HepG2 (cell line): Measurements from ENCODE around the gene CES3. TPM values are rescaled to one million over a fixed set of nuclear protein-coding genes. Genes with fewer than 3 reads are reported as not detected.

Experiments
- CAMTA2 ChIP-seq: sonication (generic); formaldehyde crosslinking; IDR thresholded peaks from 2 replicates; pipeline ENCODE4 v1.4.0; 2020; ENCODE audit warnings: mild to moderate bottlenecking, missing genetic modification reagents, borderline replicate concordance
- ELF1 ChIP-seq: sonication (generic); formaldehyde crosslinking; IDR thresholded peaks from 2 replicates; pipeline ENCODE4 v1.4.0; 2020; ENCODE audit warnings: missing genetic modification reagents
- GLI4 ChIP-seq: sonication (generic); formaldehyde crosslinking; IDR thresholded peaks from 2 replicates; pipeline ENCODE4 v1.5.1; 2020; ENCODE audit warnings: missing genetic modification reagents, mild to moderate bottlenecking, moderate library complexity, borderline replicate concordance
- IRF1 ChIP-seq: sonication (generic); formaldehyde crosslinking; IDR thresholded peaks from 2 replicates; pipeline ENCODE4 v1.4.0; 2020; ENCODE audit warnings: low read depth, mild to moderate bottlenecking, missing genetic modification reagents
- NR2C2 ChIP-seq: sonication (generic); formaldehyde crosslinking; IDR thresholded peaks from 2 replicates; pipeline ENCODE4 v1.4.0; 2020; ENCODE audit warnings: missing genetic modification reagents, mild to moderate bottlenecking, moderate library complexity, borderline replicate concordance
- PAX8 ChIP-seq: sonication (generic); formaldehyde crosslinking; IDR thresholded peaks from 2 replicates; pipeline ENCODE4 v1.8.0; 2022; ENCODE audit warnings: mild to moderate bottlenecking, missing genetic modification reagents, borderline replicate concordance
- TARDBP ChIP-seq: sonication (generic); formaldehyde crosslinking; IDR thresholded peaks from 2 replicates; pipeline ENCODE4 v1.8.0; 2022; ENCODE audit warnings: mild to moderate bottlenecking, missing genetic modification reagents
- U2AF1 ChIP-seq: fragments of 200-400 bp; formaldehyde crosslinking; optimal IDR thresholded peaks from 2 replicates; pipeline ENCODE3; 2017; ENCODE audit warnings: mild to moderate bottlenecking, low read depth, low read length
- ZBTB25 ChIP-seq: IDR thresholded peaks from 2 replicates; pipeline ENCODE4 v1.6.1; 2018; ENCODE audit warnings: missing genetic modification reagents
- ZNF224 ChIP-seq: sonication (generic); formaldehyde crosslinking; IDR thresholded peaks from 2 replicates; pipeline ENCODE4 v1.5.0; 2020; ENCODE audit warnings: mild to moderate bottlenecking, missing genetic modification reagents
- ZNF563 ChIP-seq: sonication (generic); formaldehyde crosslinking; IDR thresholded peaks from 2 replicates; pipeline ENCODE4 v1.8.0; 2022; ENCODE audit warnings: mild to moderate bottlenecking, moderate library complexity, missing genetic modification reagents
- ZNF768 ChIP-seq: sonication (generic); formaldehyde crosslinking; IDR thresholded peaks from 2 replicates; pipeline ENCODE4 v1.4.0; 2020; ENCODE audit warnings: missing genetic modification reagents
- ZNF788 ChIP-seq: sonication (generic); formaldehyde crosslinking; IDR thresholded peaks from 2 replicates; pipeline ENCODE4 v1.5.0; 2020; ENCODE audit warnings: mild to moderate bottlenecking, missing genetic modification reagents, borderline replicate concordance
- polyA plus RNA-seq, 8 experiments: library from polyadenylated mRNA; depleted of rRNA in 3 of 8; stranded (reverse) in 7 of 8; unstranded in 1 of 8; fragments of >200 nt; fragmentation: Illumina TruSeq in 4 of 8; extraction: Trizol in 4 of 8; gene quantifications; 2 replicates each; pipeline versions ENCODE4 v1.2.1 to v1.2.3, GENCODE V29; 2011 to 2016; ENCODE audit warnings: low read depth in 4 of 8, missing spikeins in 1 of 8, mixed read lengths in 1 of 8; ENCODE audit not compliant: insufficient read depth in 1 of 8
- total RNA-seq, 5 experiments: library from RNA; depleted of rRNA; stranded (reverse); fragments of >200 nt; fragmentation: Illumina TruSeq; extraction: Trizol; gene quantifications; 2 replicates each; pipeline ENCODE4 v1.2.3, GENCODE V29; 2016; ENCODE audit warnings: low read depth in 1 of 5
- TF ChIP-seq, protein P1 (sequence below): sonication (generic); formaldehyde crosslinking; IDR thresholded peaks from 2 replicates; pipeline ENCODE4 v1.5.1; 2020; ENCODE audit warnings: mild to moderate bottlenecking, missing genetic modification reagents, moderate library complexity
- TF ChIP-seq, protein P2 (sequence below): sonication (generic); formaldehyde crosslinking; IDR thresholded peaks from 2 replicates; pipeline ENCODE4 v1.4.0; 2020; ENCODE audit warnings: missing genetic modification reagents
- TF ChIP-seq, protein P3 (sequence below): sonication (generic); formaldehyde crosslinking; IDR thresholded peaks from 2 replicates; pipeline ENCODE4 v1.5.0; 2020; ENCODE audit warnings: missing genetic modification reagents

CES3 gene
- total and polyA plus RNA-seq, 2 of the 13 experiments (the other 11 are each of a cell fraction or from before 2014, with no cell fraction given), result 6.6 to 17.4 TPM

DNA sequence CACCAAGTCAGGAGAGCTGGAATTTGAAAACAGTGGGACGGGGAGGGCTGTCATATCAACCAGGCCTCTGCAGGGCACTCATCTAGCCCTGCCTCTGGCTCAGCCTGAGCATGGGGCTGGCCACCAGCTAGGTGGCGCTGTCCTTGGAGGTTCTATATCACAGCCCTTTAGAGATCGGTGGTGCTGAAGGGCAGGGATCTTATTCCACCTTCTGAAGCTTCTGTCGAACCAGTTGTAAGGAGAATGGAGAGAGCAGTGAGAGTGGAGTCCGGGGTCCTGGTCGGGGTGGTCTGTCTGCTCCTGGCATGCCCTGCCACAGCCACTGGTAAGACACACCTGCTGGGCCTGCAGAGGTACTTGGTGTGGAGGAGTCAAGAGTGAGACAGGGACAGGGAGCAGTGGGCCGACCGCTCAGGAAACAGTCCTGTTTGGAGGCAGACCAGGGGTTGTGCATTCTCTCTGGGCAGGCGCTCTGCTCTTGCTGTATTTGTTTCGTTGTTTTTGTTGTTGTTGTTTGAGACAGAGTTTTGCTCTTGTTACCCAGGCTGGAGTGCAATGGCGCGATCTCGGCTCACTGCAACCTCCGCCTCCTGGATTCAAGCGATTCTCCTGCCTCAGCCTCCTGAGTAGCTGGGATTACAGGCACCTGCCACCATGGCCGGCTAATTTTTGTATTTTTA is at the start of gene CES3 (continued):
- TF ChIP-seq, protein P1, sequence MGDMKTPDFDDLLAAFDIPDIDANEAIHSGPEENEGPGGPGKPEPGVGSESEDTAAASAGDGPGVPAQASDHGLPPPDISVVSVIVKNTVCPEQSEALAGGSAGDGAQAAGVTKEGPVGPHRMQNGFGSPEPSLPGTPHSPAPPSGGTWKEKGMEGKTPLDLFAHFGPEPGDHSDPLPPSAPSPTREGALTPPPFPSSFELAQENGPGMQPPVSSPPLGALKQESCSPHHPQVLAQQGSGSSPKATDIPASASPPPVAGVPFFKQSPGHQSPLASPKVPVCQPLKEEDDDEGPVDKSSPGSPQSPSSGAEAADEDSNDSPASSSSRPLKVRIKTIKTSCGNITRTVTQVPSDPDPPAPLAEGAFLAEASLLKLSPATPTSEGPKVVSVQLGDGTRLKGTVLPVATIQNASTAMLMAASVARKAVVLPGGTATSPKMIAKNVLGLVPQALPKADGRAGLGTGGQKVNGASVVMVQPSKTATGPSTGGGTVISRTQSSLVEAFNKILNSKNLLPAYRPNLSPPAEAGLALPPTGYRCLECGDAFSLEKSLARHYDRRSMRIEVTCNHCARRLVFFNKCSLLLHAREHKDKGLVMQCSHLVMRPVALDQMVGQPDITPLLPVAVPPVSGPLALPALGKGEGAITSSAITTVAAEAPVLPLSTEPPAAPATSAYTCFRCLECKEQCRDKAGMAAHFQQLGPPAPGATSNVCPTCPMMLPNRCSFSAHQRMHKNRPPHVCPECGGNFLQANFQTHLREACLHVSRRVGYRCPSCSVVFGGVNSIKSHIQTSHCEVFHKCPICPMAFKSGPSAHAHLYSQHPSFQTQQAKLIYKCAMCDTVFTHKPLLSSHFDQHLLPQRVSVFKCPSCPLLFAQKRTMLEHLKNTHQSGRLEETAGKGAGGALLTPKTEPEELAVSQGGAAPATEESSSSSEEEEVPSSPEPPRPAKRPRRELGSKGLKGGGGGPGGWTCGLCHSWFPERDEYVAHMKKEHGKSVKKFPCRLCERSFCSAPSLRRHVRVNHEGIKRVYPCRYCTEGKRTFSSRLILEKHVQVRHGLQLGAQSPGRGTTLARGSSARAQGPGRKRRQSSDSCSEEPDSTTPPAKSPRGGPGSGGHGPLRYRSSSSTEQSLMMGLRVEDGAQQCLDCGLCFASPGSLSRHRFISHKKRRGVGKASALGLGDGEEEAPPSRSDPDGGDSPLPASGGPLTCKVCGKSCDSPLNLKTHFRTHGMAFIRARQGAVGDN, result peak; percentile 83
- TF ChIP-seq TARDBP (peak; percentile 40; the same call in 1 of the 2 replicates), ZNF224 (CRISPR knock-in tag) (no peak), ZBTB25 (CRISPR knock-in tag) (0 out of 2 replicates have a peak, but pooled peaks have one; percentile 20), U2AF1 (no peak), ELF1 (no peak), ZNF768 (CRISPR knock-in tag) (0 out of 2 replicates have a peak, but pooled peaks have one; percentile 17), PAX8 (0 out of 2 replicates have a peak, but pooled peaks have one; percentile 83), ZNF788 (CRISPR knock-in tag) (no peak; the same call in 1 of the 2 replicates), GLI4 (CRISPR knock-in tag) (0 out of 2 replicates have a peak, but pooled peaks have one; percentile 39), ZNF563 (CRISPR knock-in tag) (0 out of 2 replicates have a peak, but pooled peaks have one; percentile 27), IRF1 (no peak), NR2C2 (0 out of 2 replicates have a peak, but pooled peaks have one; percentile 14), CAMTA2 (CRISPR knock-in tag) (no peak)
- TF ChIP-seq, protein P2, sequence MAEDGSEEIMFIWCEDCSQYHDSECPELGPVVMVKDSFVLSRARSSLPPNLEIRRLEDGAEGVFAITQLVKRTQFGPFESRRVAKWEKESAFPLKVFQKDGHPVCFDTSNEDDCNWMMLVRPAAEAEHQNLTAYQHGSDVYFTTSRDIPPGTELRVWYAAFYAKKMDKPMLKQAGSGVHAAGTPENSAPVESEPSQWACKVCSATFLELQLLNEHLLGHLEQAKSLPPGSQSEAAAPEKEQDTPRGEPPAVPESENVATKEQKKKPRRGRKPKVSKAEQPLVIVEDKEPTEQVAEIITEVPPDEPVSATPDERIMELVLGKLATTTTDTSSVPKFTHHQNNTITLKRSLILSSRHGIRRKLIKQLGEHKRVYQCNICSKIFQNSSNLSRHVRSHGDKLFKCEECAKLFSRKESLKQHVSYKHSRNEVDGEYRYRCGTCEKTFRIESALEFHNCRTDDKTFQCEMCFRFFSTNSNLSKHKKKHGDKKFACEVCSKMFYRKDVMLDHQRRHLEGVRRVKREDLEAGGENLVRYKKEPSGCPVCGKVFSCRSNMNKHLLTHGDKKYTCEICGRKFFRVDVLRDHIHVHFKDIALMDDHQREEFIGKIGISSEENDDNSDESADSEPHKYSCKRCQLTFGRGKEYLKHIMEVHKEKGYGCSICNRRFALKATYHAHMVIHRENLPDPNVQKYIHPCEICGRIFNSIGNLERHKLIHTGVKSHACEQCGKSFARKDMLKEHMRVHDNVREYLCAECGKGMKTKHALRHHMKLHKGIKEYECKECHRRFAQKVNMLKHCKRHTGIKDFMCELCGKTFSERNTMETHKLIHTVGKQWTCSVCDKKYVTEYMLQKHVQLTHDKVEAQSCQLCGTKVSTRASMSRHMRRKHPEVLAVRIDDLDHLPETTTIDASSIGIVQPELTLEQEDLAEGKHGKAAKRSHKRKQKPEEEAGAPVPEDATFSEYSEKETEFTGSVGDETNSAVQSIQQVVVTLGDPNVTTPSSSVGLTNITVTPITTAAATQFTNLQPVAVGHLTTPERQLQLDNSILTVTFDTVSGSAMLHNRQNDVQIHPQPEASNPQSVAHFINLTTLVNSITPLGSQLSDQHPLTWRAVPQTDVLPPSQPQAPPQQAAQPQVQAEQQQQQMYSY (CRISPR knock-in tag), result no peak
- TF ChIP-seq, protein P3, sequence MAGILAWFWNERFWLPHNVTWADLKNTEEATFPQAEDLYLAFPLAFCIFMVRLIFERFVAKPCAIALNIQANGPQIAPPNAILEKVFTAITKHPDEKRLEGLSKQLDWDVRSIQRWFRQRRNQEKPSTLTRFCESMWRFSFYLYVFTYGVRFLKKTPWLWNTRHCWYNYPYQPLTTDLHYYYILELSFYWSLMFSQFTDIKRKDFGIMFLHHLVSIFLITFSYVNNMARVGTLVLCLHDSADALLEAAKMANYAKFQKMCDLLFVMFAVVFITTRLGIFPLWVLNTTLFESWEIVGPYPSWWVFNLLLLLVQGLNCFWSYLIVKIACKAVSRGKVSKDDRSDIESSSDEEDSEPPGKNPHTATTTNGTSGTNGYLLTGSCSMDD (CRISPR knock-in tag), result no peak
